ENCODE measurements around the gene ATP6V0A1.

Gene ATP6V0A1

DNA sequence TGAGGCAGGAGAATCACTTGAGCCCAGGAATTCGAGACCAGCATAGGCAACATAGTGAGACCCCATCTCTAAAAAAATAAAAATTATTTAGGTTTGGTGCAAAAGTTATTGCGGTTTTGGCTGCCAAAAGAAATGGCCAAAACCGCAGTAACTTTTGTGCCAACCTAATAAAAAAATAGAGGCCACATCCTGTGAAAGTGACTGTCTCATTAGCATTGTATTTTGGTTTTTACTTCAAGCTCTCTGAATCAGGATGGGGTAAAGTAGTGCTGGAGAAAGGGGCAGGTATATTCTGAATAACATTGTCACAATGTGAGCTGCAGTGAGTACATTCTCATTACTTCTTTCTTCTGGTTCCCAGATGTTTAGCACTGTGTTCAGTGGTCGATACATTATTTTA, 36.0 kb downstream of the ATP6V0A1 start:
- no peaks in the 10 kb centered on the region for H3K4me1 ChIP-seq (ENCODE audit: control insufficient read depth, insufficient read depth, low read length)
- no peaks in the 10 kb centered on the region for H3K27me3 ChIP-seq (ENCODE audit: control insufficient read depth, insufficient read depth, low read length)
- H3K9ac ChIP-seq (ENCODE audit: low read depth, low read length) = no peak overlapping the region
- peaks cover 14% of the 10 kb centered on the region for H3K36me3 ChIP-seq (ENCODE audit: control insufficient read depth, insufficient read depth, low read length)
- H3K4me3 ChIP-seq (ENCODE audit: low read depth, low read length) = no peak overlapping the region
- H3K9me3 ChIP-seq (ENCODE audit: control insufficient read depth, insufficient read depth, low read length) = no peaks in the 10 kb centered on the region

DNA sequence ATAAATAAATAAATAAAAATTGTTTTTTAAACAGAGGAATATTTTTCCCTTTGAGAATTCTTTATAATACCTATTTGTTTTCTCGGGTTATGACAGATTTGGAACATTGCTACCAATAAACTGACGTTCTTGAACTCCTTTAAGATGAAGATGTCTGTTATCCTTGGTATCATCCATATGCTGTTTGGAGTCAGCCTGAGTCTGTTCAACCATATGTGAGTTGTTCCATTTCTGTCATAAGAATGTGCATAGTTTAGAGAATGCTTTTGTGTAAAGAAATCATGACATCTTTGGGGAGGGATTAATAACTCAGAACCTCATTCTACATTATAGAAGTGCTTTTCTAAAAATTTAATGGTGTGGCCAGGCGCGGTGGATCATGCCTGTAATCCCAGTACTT, 40.1 kb downstream of the ATP6V0A1 start:
- Histone ChIP-seq H3K27me3 (ENCODE audit: control insufficient read depth, insufficient read depth, low read length) (no peaks in the 10 kb centered on the region), H3K9me3 (ENCODE audit: control insufficient read depth, insufficient read depth, low read length) (no peaks in the 10 kb centered on the region), H3K4me1 (ENCODE audit: control insufficient read depth, insufficient read depth, low read length) (no peaks in the 10 kb centered on the region), H3K9ac (ENCODE audit: low read depth, low read length) (no peak overlapping the region), H3K4me3 (ENCODE audit: low read depth, low read length) (no peak overlapping the region), H3K36me3 (ENCODE audit: control insufficient read depth, insufficient read depth, low read length) (peaks cover 7% of the 10 kb centered on the region)

DNA sequence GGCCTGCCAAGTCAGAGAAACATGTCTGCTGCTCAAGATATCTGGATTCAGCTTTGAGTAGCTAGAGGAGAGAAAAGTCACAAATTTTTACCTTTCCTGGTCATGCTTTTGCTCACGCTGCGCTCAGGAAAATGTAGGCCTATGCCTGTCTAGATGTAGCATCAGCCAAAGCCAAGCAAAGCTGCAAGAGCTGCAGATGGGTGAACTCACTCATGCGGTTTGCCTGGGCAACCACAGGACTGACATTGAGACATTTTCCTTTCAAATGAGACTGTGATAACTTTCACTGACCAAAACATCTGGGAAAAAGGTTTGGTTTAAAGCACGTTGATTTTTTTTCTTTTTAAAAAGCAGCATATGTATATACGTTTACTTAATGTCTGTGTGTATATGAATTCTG, 43.4 kb downstream of the ATP6V0A1 start:
- Histone ChIP-seq H3K36me3 (ENCODE audit: control insufficient read depth, insufficient read depth, low read length) (peaks cover 5% of the 10 kb centered on the region), H3K27me3 (ENCODE audit: control insufficient read depth, insufficient read depth, low read length) (no peaks in the 10 kb centered on the region), H3K4me3 (ENCODE audit: low read depth, low read length) (no peak overlapping the region), H3K9ac (ENCODE audit: low read depth, low read length) (no peak overlapping the region), H3K9me3 (ENCODE audit: control insufficient read depth, insufficient read depth, low read length) (no peaks in the 10 kb centered on the region), H3K4me1 (ENCODE audit: control insufficient read depth, insufficient read depth, low read length) (no peaks in the 10 kb centered on the region)

DNA sequence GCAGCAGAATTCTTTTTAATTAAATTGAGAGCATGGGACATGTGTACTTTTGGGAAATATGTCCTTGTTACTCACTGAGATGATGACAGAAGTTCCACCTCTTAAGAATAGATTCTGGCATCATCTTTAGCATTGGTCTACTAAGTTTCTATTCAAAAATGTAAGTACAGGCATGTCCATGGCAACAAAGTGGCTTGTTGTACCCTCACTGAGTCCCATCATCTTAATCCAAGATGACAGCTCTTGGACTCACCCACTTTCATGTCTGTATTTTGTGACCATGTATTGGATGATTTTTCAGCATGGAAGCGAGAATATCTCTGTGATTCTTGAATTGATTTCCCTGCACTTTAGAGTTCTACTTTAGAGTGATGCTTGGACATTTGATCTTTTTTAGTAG, 44.2 kb downstream of the ATP6V0A1 start:
- Histone ChIP-seq H3K9me3 (ENCODE audit: control insufficient read depth, insufficient read depth, low read length) (no peaks in the 10 kb centered on the region), H3K9ac (ENCODE audit: low read depth, low read length) (no peak overlapping the region), H3K36me3 (ENCODE audit: control insufficient read depth, insufficient read depth, low read length) (peaks cover 5% of the 10 kb centered on the region), H3K27me3 (ENCODE audit: control insufficient read depth, insufficient read depth, low read length) (no peaks in the 10 kb centered on the region), H3K4me3 (ENCODE audit: low read depth, low read length) (no peak overlapping the region), H3K4me1 (ENCODE audit: control insufficient read depth, insufficient read depth, low read length) (no peaks in the 10 kb centered on the region)

DNA sequence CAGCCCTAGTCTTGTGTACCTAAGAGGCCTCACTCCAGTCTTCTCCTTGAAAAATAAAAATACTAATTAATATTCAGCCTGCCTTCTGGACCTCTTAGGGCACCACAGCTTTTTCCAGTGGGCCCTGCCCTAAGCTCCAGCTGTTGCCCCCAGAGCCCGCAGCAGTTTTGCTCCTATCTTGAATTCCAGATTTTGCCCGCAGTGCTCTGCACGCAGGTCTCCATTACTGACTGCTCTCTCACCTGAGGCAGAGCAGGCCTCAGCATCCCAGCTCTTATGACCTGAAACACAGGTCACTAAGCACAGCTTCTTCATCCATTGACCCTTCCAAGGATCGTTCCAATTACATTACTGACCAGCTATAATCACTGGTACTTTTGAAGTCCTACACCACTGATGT, 49.0 kb downstream of the ATP6V0A1 start:
- no peaks in the 10 kb centered on the region for H3K9me3 ChIP-seq (ENCODE audit: control insufficient read depth, insufficient read depth, low read length)
- H3K9ac ChIP-seq (ENCODE audit: low read depth, low read length) = no peak overlapping the region
- H3K36me3 ChIP-seq (ENCODE audit: control insufficient read depth, insufficient read depth, low read length) = peaks cover 21% of the 10 kb centered on the region
- H3K27me3 ChIP-seq (ENCODE audit: control insufficient read depth, insufficient read depth, low read length) = no peaks in the 10 kb centered on the region
- no peaks in the 10 kb centered on the region for H3K4me1 ChIP-seq (ENCODE audit: control insufficient read depth, insufficient read depth, low read length)
- H3K4me3 ChIP-seq (ENCODE audit: low read depth, low read length) = no peak overlapping the region

DNA sequence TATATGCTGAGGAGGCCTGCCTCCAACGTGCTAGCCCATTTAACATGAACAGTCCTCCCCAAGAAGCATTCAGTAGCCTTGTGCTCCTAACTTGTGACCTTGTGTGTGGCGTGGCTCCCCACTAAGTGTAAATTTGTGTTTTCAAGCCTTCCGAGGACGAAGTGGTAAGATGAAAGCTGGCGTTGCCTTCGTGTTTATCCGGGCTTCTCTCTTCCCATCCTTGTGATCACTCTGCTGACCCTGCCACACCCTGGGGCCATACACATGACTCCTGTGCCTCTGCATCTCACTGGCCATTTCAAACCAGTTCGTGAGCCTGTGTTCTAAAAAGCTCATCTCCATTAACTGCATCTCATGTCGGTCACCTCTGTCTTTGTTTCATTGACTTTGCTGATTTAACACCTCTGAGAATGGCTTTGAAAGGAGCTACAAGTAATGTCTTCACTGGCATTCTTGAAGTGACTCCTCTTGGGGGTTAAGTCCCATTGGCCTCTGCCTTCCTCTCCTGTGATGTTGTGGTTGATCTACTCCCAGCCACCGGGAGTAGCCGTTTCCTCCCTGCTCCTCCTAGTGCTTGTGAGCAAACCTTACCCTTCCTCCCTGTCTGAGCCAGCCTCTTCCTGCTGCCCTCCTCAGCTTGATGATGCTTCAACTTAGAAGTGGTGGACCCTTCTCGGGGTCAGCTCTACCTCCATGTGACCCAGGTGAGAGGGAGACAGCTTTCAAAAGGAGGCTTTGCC, 49.9 kb downstream of the ATP6V0A1 start:
- H3K27me3 ChIP-seq (ENCODE audit: control insufficient read depth, insufficient read depth, low read length) = no peaks in the 10 kb centered on the region
- H3K9ac ChIP-seq (ENCODE audit: low read depth, low read length) = no peak overlapping the region
- peaks cover 25% of the 10 kb centered on the region for H3K36me3 ChIP-seq (ENCODE audit: control insufficient read depth, insufficient read depth, low read length)
- no peaks in the 10 kb centered on the region for H3K9me3 ChIP-seq (ENCODE audit: control insufficient read depth, insufficient read depth, low read length)
- H3K4me3 ChIP-seq (ENCODE audit: low read depth, low read length) = no peak overlapping the region
- H3K4me1 ChIP-seq (ENCODE audit: control insufficient read depth, insufficient read depth, low read length) = no peaks in the 10 kb centered on the region

DNA sequence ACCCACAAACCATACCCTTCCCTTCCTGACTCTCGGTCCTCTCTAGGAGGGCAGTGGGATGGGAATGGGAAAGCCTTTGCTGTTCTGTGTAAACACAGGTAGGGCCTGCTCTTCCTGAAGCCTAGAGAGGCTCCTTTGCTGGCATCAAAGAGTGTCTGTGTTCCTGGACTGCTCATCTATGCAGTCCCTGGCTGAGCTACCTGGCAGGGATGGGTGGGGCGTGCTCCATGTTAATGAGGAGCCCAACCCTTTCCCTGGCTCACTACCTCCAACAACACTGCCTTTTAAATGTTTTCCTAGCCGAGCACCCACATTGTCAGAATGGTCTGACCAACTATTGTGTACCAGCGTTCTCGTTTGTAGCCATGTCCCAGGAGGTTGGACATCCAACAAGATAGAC, 50.7 kb downstream of the ATP6V0A1 start:
- Histone ChIP-seq H3K4me3 (ENCODE audit: low read depth, low read length) (no peak overlapping the region), H3K9me3 (ENCODE audit: control insufficient read depth, insufficient read depth, low read length) (no peaks in the 10 kb centered on the region), H3K9ac (ENCODE audit: low read depth, low read length) (no peak overlapping the region), H3K36me3 (ENCODE audit: control insufficient read depth, insufficient read depth, low read length) (peaks cover 33% of the 10 kb centered on the region), H3K27me3 (ENCODE audit: control insufficient read depth, insufficient read depth, low read length) (no peaks in the 10 kb centered on the region), H3K4me1 (ENCODE audit: control insufficient read depth, insufficient read depth, low read length) (no peaks in the 10 kb centered on the region)

DNA sequence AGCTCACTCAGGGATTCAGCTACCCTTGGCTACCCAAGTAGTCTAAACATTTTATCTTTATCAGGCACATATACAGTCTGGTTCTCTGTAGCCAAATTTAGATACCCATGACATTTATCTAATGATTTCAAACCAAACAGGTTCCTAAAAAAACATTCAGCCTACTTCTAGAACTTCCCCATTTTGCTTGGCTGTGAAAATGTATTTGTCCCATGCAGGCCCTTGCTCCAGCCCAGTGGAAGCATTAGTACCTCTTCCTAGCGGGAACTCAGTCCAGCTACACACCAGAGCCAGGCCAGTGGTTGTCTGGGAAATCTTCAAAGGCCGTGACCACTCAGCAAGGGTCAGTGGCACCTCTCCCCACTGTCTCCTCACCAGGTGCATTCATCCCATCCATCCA, 51.2 kb downstream of the ATP6V0A1 start:
- no peak overlapping the region for H3K4me3 ChIP-seq (ENCODE audit: low read depth, low read length)
- H3K4me1 ChIP-seq (ENCODE audit: control insufficient read depth, insufficient read depth, low read length) = no peaks in the 10 kb centered on the region
- H3K9ac ChIP-seq (ENCODE audit: low read depth, low read length) = no peak overlapping the region
- H3K36me3 ChIP-seq (ENCODE audit: control insufficient read depth, insufficient read depth, low read length) = peaks cover 34% of the 10 kb centered on the region
- H3K9me3 ChIP-seq (ENCODE audit: control insufficient read depth, insufficient read depth, low read length) = no peaks in the 10 kb centered on the region
- H3K27me3 ChIP-seq (ENCODE audit: control insufficient read depth, insufficient read depth, low read length) = no peaks in the 10 kb centered on the region

DNA sequence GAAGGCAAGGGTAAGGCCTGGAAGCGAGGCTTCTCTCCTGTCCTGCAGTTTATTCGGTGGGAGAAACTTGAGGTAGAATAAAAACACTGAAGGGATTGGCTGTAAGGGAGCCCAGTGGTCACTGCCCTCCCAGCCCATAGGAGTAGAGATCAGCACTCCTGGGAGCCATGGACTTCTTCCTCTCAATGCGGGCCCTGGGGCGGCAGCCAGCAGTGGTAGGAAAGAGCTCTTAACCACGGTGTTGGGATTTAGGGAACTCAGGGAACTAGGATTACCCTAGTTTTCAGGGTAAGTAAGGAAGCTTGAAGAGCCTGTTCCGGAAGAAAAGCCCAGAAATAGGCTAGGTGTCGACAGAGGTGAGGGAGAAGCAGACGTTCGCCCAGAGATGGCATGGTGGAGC, 53.6 kb downstream of the ATP6V0A1 start:
- H3K36me3 ChIP-seq (ENCODE audit: control insufficient read depth, insufficient read depth, low read length) = peaks cover 33% of the 10 kb centered on the region
- H3K4me3 ChIP-seq (ENCODE audit: low read depth, low read length) = no peak overlapping the region
- H3K9ac ChIP-seq (ENCODE audit: low read depth, low read length) = peak overlapping the region; percentile 24
- H3K9me3 ChIP-seq (ENCODE audit: control insufficient read depth, insufficient read depth, low read length) = no peaks in the 10 kb centered on the region
- no peaks in the 10 kb centered on the region for H3K27me3 ChIP-seq (ENCODE audit: control insufficient read depth, insufficient read depth, low read length)
- no peaks in the 10 kb centered on the region for H3K4me1 ChIP-seq (ENCODE audit: control insufficient read depth, insufficient read depth, low read length)

DNA sequence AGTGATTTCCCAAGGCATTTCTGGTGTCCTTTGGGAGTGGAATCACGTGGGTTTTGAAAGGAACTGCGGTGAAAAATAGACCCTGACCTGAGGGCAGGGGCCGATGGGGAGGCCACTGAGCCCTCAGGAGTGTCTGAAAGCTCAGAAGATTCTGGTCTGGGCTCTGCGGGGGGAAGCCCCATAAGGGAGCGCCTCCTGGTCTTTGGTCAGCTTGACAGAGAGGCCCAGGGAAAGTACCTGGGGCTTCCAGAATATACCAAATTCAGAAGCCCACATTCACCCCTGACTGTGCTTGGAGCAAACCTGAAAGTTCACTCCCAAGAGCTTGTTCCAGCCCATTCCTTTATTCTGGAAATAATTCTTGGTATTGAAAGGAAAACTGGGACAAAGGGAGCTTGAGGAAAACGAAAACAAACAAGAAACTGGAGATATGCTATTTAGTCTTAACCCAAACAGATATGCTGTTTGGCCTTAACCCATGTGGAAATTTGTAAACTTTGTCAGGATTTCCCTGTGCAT, 54.1 kb downstream of the ATP6V0A1 start:
- no peaks in the 10 kb centered on the region for H3K4me1 ChIP-seq (ENCODE audit: control insufficient read depth, insufficient read depth, low read length)
- peaks cover 33% of the 10 kb centered on the region for H3K36me3 ChIP-seq (ENCODE audit: control insufficient read depth, insufficient read depth, low read length)
- H3K9me3 ChIP-seq (ENCODE audit: control insufficient read depth, insufficient read depth, low read length) = no peaks in the 10 kb centered on the region
- no peak overlapping the region for H3K4me3 ChIP-seq (ENCODE audit: low read depth, low read length)
- H3K9ac ChIP-seq (ENCODE audit: low read depth, low read length) = peak overlapping the region; percentile 24
- H3K27me3 ChIP-seq (ENCODE audit: control insufficient read depth, insufficient read depth, low read length) = no peaks in the 10 kb centered on the region

DNA sequence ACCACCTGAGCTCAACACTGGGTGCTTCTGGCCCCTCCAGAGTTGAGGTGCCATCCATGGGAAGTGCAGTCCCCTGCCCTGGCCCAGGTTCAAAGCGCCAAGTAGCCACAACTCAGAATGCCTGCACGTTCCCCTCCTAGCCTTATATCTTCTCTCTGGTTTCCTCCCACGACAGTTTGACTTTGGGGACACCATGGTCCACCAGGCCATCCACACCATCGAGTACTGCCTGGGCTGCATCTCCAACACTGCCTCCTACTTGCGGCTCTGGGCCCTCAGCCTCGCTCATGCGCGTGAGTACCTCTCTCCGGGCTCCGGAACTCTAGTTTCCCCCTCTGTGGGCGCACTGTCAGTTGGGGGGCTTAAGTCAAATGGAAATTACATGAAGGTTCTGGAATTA, 55.0 kb downstream of the ATP6V0A1 start:
- H3K9ac ChIP-seq (ENCODE audit: low read depth, low read length) = no peak overlapping the region
- peaks cover 29% of the 10 kb centered on the region for H3K36me3 ChIP-seq (ENCODE audit: control insufficient read depth, insufficient read depth, low read length)
- no peaks in the 10 kb centered on the region for H3K9me3 ChIP-seq (ENCODE audit: control insufficient read depth, insufficient read depth, low read length)
- no peaks in the 10 kb centered on the region for H3K27me3 ChIP-seq (ENCODE audit: control insufficient read depth, insufficient read depth, low read length)
- no peak overlapping the region for H3K4me3 ChIP-seq (ENCODE audit: low read depth, low read length)
- no peaks in the 10 kb centered on the region for H3K4me1 ChIP-seq (ENCODE audit: control insufficient read depth, insufficient read depth, low read length)

DNA sequence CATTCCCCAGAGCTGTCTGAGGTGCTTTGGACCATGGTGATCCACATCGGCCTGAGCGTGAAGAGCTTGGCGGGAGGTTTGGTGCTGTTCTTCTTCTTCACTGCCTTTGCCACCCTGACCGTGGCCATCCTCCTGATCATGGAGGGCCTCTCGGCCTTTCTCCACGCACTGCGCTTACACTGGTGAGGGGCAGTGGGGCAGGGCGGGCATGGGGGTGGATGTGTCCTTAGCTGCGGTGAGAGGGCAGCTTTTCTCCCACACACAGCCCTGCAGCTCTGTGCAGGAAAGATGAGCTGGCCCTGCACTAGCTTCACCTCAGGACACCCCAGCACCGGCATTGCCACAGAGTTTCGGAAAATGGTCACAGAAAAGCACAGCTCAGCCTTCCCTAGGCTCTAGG, 55.6 kb downstream of the ATP6V0A1 start:
- H3K4me3 ChIP-seq (ENCODE audit: low read depth, low read length) = no peak overlapping the region
- peaks cover 2% of the 10 kb centered on the region for H3K4me1 ChIP-seq (ENCODE audit: control insufficient read depth, insufficient read depth, low read length)
- H3K9me3 ChIP-seq (ENCODE audit: control insufficient read depth, insufficient read depth, low read length) = no peaks in the 10 kb centered on the region
- no peaks in the 10 kb centered on the region for H3K27me3 ChIP-seq (ENCODE audit: control insufficient read depth, insufficient read depth, low read length)
- peaks cover 26% of the 10 kb centered on the region for H3K36me3 ChIP-seq (ENCODE audit: control insufficient read depth, insufficient read depth, low read length)
- no peak overlapping the region for H3K9ac ChIP-seq (ENCODE audit: low read depth, low read length)
